Stimulated activated CD8-positive, alpha-beta memory T cell treated with anti-CD3 and anti-CD28 coated beads, Interleukin-2, amount 100 ng/mL, for 1 hour (primary cell): ENCODE data around the gene EPAS1.

Experiments
- DNase-seq, 2 donors: peaks; one replicate each; pipeline ENCODE4 v3.0.0-alpha.2; 2020; ENCODE audit warnings: low read depth in 2 of 2

Gene EPAS1

GRCh38 chr2:46273225-46273863 lies 23.9 kb upstream of the EPAS1 start:
- DNase-seq = no peak

GRCh38 chr2:46273919-46274318 lies 23.3 kb upstream of the EPAS1 start:
- DNase-seq = no peak

GRCh38 chr2:46274586-46274985 lies 22.6 kb upstream of the EPAS1 start:
- no peak for DNase-seq

- DNase-seq = no peak
Measured at GRCh38 chr2:46275995-46276394, 21.2 kb upstream of the EPAS1 start.

GRCh38 chr2:46276642-46277041 lies 20.6 kb upstream of the EPAS1 start:
- DNase-seq = no peak

- no peak for DNase-seq
Measured at GRCh38 chr2:46277431-46278190, 19.6 kb upstream of the EPAS1 start.

- no peak for DNase-seq
Measured at GRCh38 chr2:46278952-46279351, 18.3 kb upstream of the EPAS1 start.

- no peak for DNase-seq
Measured at GRCh38 chr2:46281939-46282338, 15.3 kb upstream of the EPAS1 start.

GRCh38 chr2:46283693-46284092 lies 13.5 kb upstream of the EPAS1 start:
- no peak for DNase-seq

- DNase-seq = no peak
Measured at GRCh38 chr2:46284260-46284659, 12.9 kb upstream of the EPAS1 start.

- DNase-seq = no peak
Measured at GRCh38 chr2:46284796-46285195, 12.4 kb upstream of the EPAS1 start.

GRCh38 chr2:46286715-46287114 lies 10.5 kb upstream of the EPAS1 start:
- no peak for DNase-seq

GRCh38 chr2:46290078-46290477 lies 7.1 kb upstream of the EPAS1 start:
- no peak for DNase-seq

GRCh38 chr2:46293466-46293865 lies 3.7 kb upstream of the EPAS1 start:
- DNase-seq = no peak

GRCh38 chr2:46294176-46294836 lies 2.9 kb upstream of the EPAS1 start:
- no peak for DNase-seq

- DNase-seq = no peak
Measured at GRCh38 chr2:46296216-46296839, 879 bp upstream of the EPAS1 start.

- peak; percentile 47 to 73 for DNase-seq
Measured at GRCh38 chr2:46297546-46298271, 502 bp downstream of the EPAS1 start.

- no peak for DNase-seq
Measured at GRCh38 chr2:46298272-46298521, 990 bp downstream of the EPAS1 start.

GRCh38 chr2:46298522-46299353 lies 1.5 kb downstream of the EPAS1 start:
- no peak for DNase-seq

- DNase-seq = no peak
Measured at GRCh38 chr2:46299365-46300263, 2.4 kb downstream of the EPAS1 start.
